ENCODE results near the gene C9orf40. TPM values are rescaled to one million over a fixed set of nuclear protein-coding genes. Genes with fewer than 3 reads are reported as not detected.

Gene C9orf40
- polyA plus RNA-seq, 3 donors, result 0.44 to 1.1 (median 0.47) TPM

- no peak overlapping the region for H3K4me3 Mint-ChIP-seq
- no peak overlapping the region for H3K27ac Mint-ChIP-seq
These were observed 44.0 kb downstream of the C9orf40 start for GRCh38 chr9:74908665-74909064.

GRCh38 chr9:74907085-74907484 lies 45.6 kb downstream of the C9orf40 start:
- H3K9ac ChIP-seq (ENCODE audit: insufficient read depth, low read length, poor library complexity, severe bottlenecking), result no peak overlapping the region
- H3K27me3 ChIP-seq (ENCODE audit: control insufficient read depth in 2 of 2, insufficient read depth in 2 of 2, low read length in 2 of 2), result no peaks in the 10 kb centered on the region
- Mint-ChIP-seq H3K36me3 (no peaks in the 10 kb centered on the region), H3K9me3 (peaks cover 0 to 9% (median 8%) of the 10 kb centered on the region in 7 donors), H3K27ac (no peak overlapping the region), H3K27me3 (ENCODE audit: low read depth in 3 of 3) (peaks cover 1 to 4% (median 2%) of the 10 kb centered on the region in 3 donors), H3K4me3 (no peak overlapping the region), H3K4me1 (no peaks in the 10 kb centered on the region)
- TF ChIP-seq, protein P1, sequence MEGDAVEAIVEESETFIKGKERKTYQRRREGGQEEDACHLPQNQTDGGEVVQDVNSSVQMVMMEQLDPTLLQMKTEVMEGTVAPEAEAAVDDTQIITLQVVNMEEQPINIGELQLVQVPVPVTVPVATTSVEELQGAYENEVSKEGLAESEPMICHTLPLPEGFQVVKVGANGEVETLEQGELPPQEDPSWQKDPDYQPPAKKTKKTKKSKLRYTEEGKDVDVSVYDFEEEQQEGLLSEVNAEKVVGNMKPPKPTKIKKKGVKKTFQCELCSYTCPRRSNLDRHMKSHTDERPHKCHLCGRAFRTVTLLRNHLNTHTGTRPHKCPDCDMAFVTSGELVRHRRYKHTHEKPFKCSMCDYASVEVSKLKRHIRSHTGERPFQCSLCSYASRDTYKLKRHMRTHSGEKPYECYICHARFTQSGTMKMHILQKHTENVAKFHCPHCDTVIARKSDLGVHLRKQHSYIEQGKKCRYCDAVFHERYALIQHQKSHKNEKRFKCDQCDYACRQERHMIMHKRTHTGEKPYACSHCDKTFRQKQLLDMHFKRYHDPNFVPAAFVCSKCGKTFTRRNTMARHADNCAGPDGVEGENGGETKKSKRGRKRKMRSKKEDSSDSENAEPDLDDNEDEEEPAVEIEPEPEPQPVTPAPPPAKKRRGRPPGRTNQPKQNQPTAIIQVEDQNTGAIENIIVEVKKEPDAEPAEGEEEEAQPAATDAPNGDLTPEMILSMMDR (IDR thresholded peaks at IDR 0.05), result no peak
- no peak for DNase-seq
- WGBS (ENCODE audit: insufficient coverage), result 86% methylated on average over 3 of the region's 3 CpGs
- no peak overlapping the region for H3K27ac ChIP-seq (ENCODE audit: low read depth in 1 of 2, low read length in 2 of 2)
- H3K36me3 ChIP-seq (replicated peaks in 1 of 2; ENCODE audit: control insufficient read depth in 1 of 2, insufficient read depth in 2 of 2, low read length in 2 of 2), result no peaks in the 10 kb centered on the region
- H3K9me3 ChIP-seq (replicated peaks in 1 of 2; ENCODE audit: control insufficient read depth in 1 of 2, insufficient read depth in 1 of 2, low read length in 2 of 2), result peaks cover 0 to 3% of the 10 kb centered on the region in 2 donors
- no peak overlapping the region for H2AFZ ChIP-seq (ENCODE audit: insufficient read depth, low read depth, low read length, poor library complexity, severe bottlenecking)
- intact Hi-C loops (cut with micrococcal nuclease), result no loop called here
- no peaks in the 10 kb centered on the region for H3K79me2 ChIP-seq (ENCODE audit: insufficient read depth, low read length)
- no peak overlapping the region for H3K4me2 ChIP-seq (replicated peaks; ENCODE audit: extremely low read depth, low read length, poor library complexity, severe bottlenecking)
- H3K4me1 ChIP-seq (ENCODE audit: control insufficient read depth in 1 of 2, insufficient read depth in 2 of 2, low read length in 2 of 2), result no peaks in the 10 kb centered on the region
- H3K4me3 ChIP-seq (replicated peaks in 1 of 3; ENCODE audit: low read depth in 2 of 3, low read length in 3 of 3), result no peak overlapping the region
- no peaks in the 10 kb centered on the region for H4K20me1 ChIP-seq (ENCODE audit: insufficient read depth, low read length)

More at GRCh38 chr9:74908665-74909064, 44.0 kb downstream of the C9orf40 start:
- no peaks in the 10 kb centered on the region for H3K4me1 ChIP-seq (ENCODE audit: control insufficient read depth in 1 of 2, insufficient read depth in 2 of 2, low read length in 2 of 2)
- no peak overlapping the region for H3K9ac ChIP-seq (ENCODE audit: insufficient read depth, low read length, poor library complexity, severe bottlenecking)
- TF ChIP-seq, protein P1 (IDR thresholded peaks at IDR 0.05), result no peak
- no peaks in the 10 kb centered on the region for H3K36me3 ChIP-seq (replicated peaks in 1 of 2; ENCODE audit: control insufficient read depth in 1 of 2, insufficient read depth in 2 of 2, low read length in 2 of 2)
- Mint-ChIP-seq H3K27me3 (ENCODE audit: low read depth in 3 of 3) (peaks cover 1 to 4% (median 2%) of the 10 kb centered on the region in 3 donors), H3K36me3 (no peaks in the 10 kb centered on the region), H3K4me1 (no peaks in the 10 kb centered on the region), H3K9me3 (peaks cover 0 to 13% (median 10%) of the 10 kb centered on the region in 7 donors)
- no peak overlapping the region for H3K4me3 ChIP-seq (replicated peaks in 1 of 3; ENCODE audit: low read depth in 2 of 3, low read length in 3 of 3)
- no peak overlapping the region for H2AFZ ChIP-seq (ENCODE audit: insufficient read depth, low read depth, low read length, poor library complexity, severe bottlenecking)
- H3K9me3 ChIP-seq (replicated peaks in 1 of 2; ENCODE audit: control insufficient read depth in 1 of 2, insufficient read depth in 1 of 2, low read length in 2 of 2), result peaks cover 0 to 9% of the 10 kb centered on the region in 2 donors
- H3K27ac ChIP-seq (ENCODE audit: low read depth in 1 of 2, low read length in 2 of 2), result no peak overlapping the region
- no peak for DNase-seq
- no peaks in the 10 kb centered on the region for H3K27me3 ChIP-seq (ENCODE audit: control insufficient read depth in 2 of 2, insufficient read depth in 2 of 2, low read length in 2 of 2)
- no CpG with 5 or more reads among the region's 4 CpGs for WGBS (ENCODE audit: insufficient coverage)
- no peaks in the 10 kb centered on the region for H3K79me2 ChIP-seq (ENCODE audit: insufficient read depth, low read length)
- no peaks in the 10 kb centered on the region for H4K20me1 ChIP-seq (ENCODE audit: insufficient read depth, low read length)
- intact Hi-C loops (cut with micrococcal nuclease), result no loop called here
- H3K4me2 ChIP-seq (replicated peaks; ENCODE audit: extremely low read depth, low read length, poor library complexity, severe bottlenecking), result no peak overlapping the region
